ENCODE results near the gene GRHL3. TPM values are rescaled to one million over a fixed set of nuclear protein-coding genes. Genes with fewer than 3 reads are reported as not detected.

Gene GRHL3
- total and polyA plus RNA-seq, 8 donors, result 0.11 to 0.86 (median 0.35) TPM

GRCh38 chr1:24339996-24340395 lies 20.8 kb downstream of the GRHL3 start:
- no peak overlapping the region for H3K4me3 ChIP-seq
- no peaks in the 10 kb centered on the region for H3K4me1 ChIP-seq
- no peak for TF ChIP-seq CTCF (IDR thresholded peaks at IDR 0.05)
- 88 to 90% methylated on average over 8 of the region's 8 CpGs for WGBS, 2 donors
- H3K9me3 ChIP-seq, result no peaks in the 10 kb centered on the region
- FAIRE-seq (no peak), ATAC-seq (no peak), DNase-seq (no peak)
- H3K27ac ChIP-seq, result no peak overlapping the region
- no peaks in the 10 kb centered on the region for H3K36me3 ChIP-seq
- no peaks in the 10 kb centered on the region for H3K27me3 ChIP-seq
- intact Hi-C loops (cut with DNase I), result no loop called here

- ATAC-seq (no peak), DNase-seq (no peak), FAIRE-seq (no peak)
- no peaks in the 10 kb centered on the region for H3K27me3 ChIP-seq
- H3K4me1 ChIP-seq, result no peaks in the 10 kb centered on the region
- intact Hi-C loops (cut with DNase I), result no loop called here
- H3K4me3 ChIP-seq, result no peak overlapping the region
- WGBS, 2 donors, result 75 to 77% methylated on average over 7 to 8 of the region's 8 CpGs
- no peak for TF ChIP-seq CTCF (IDR thresholded peaks at IDR 0.05)
- H3K27ac ChIP-seq, result no peak overlapping the region
- H3K9me3 ChIP-seq, result no peaks in the 10 kb centered on the region
- no peaks in the 10 kb centered on the region for H3K36me3 ChIP-seq
Measured at GRCh38 chr1:24340770-24341169, 21.6 kb downstream of the GRHL3 start.

- TF ChIP-seq CTCF (IDR thresholded peaks at IDR 0.05), result no peak
- DNase-seq, result no peak
- Histone ChIP-seq H3K4me1 (no peaks in the 10 kb centered on the region), H3K36me3 (no peaks in the 10 kb centered on the region), H3K27me3 (no peaks in the 10 kb centered on the region), H3K9me3 (no peaks in the 10 kb centered on the region), H3K27ac (no peak overlapping the region), H3K4me3 (no peak overlapping the region)
- intact Hi-C loops (cut with DNase I), result no loop called here
- 76 to 80% methylated on average over 8 of the region's 8 CpGs for WGBS, 2 donors
- ATAC-seq, result no peak
- no peak for FAIRE-seq
Measured at GRCh38 chr1:24341260-24341659, 22.1 kb downstream of the GRHL3 start.

- Histone ChIP-seq H3K27ac (no peak overlapping the region), H3K27me3 (no peaks in the 10 kb centered on the region), H3K36me3 (no peaks in the 10 kb centered on the region), H3K4me3 (no peak overlapping the region), H3K9me3 (no peaks in the 10 kb centered on the region), H3K4me1 (no peaks in the 10 kb centered on the region)
- TF ChIP-seq CTCF (IDR thresholded peaks at IDR 0.05), result no peak
- FAIRE-seq (no peak), DNase-seq (no peak), ATAC-seq (no peak)
- intact Hi-C loops (cut with DNase I), result no loop called here
- WGBS, 2 donors, result 78 to 84% methylated on average over 13 of the region's 13 CpGs
Measured at GRCh38 chr1:24343412-24344089, 24.4 kb downstream of the GRHL3 start.

- Histone ChIP-seq H3K9me3 (no peaks in the 10 kb centered on the region), H3K27ac (no peak overlapping the region), H3K4me1 (no peaks in the 10 kb centered on the region), H3K36me3 (no peaks in the 10 kb centered on the region), H3K27me3 (no peaks in the 10 kb centered on the region), H3K4me3 (no peak overlapping the region)
- no peak for TF ChIP-seq CTCF (IDR thresholded peaks at IDR 0.05)
- FAIRE-seq (no peak), ATAC-seq (no peak), DNase-seq (no peak)
- intact Hi-C loops (cut with DNase I), result no loop called here
- WGBS, 2 donors, result 78 to 81% methylated on average over 8 of the region's 8 CpGs
Measured at GRCh38 chr1:24344090-24344742, 25.1 kb downstream of the GRHL3 start.
